ENCODE measurements around the gene ART5.

GRCh38 chr11:3635641-3636375, 6.0 kb downstream of the ART5 start:
- no peak for TF ChIP-seq CTCF (IDR thresholded peaks at IDR 0.05 in 8 of 11, conservative IDR thresholded peaks at IDR 0.05 in 3 of 11)
- TF ChIP-seq POLR2A (IDR thresholded peaks at IDR 0.05), result no peak
- TF ChIP-seq POLR2AphosphoS5 (IDR thresholded peaks at IDR 0.05), result no peak
